H9 (cell line): ENCODE measurements around the gene HS1BP3. TPM values are rescaled to one million over a fixed set of nuclear protein-coding genes. Genes with fewer than 3 reads are reported as not detected.

Experiments used
- DNase-seq: peaks from one replicate; pipeline ENCODE4 v3.0.0-alpha.2; 2017
- H2AFZ ChIP-seq: one replicate; pipeline ENCODE4 v1.6.1; 2013; ENCODE audit warnings: mild to moderate bottlenecking, low read length, control low read depth, moderate library complexity
- H2AK5ac ChIP-seq: 2 replicates; pipeline ENCODE4 v1.6.1; 2013; ENCODE audit warnings: low read length, control low read depth, mixed read lengths; ENCODE audit not compliant: insufficient read length
- H2BK120ac ChIP-seq: one replicate; pipeline ENCODE4 v1.6.1; 2013; ENCODE audit warnings: low read depth, mild to moderate bottlenecking, low read length, control low read depth, inconsistent platforms; ENCODE audit not compliant: poor library complexity, severe bottlenecking
- H2BK12ac ChIP-seq: 2 replicates; pipeline ENCODE4 v1.6.1; 2013; ENCODE audit warnings: low read length, control low read depth, mixed read lengths, low read depth; ENCODE audit not compliant: insufficient read length
- H2BK15ac ChIP-seq: 2 replicates; pipeline ENCODE4 v1.6.1; 2013; ENCODE audit warnings: low read depth, low read length, control low read depth
- H2BK20ac ChIP-seq: one replicate; pipeline ENCODE4 v1.6.1; 2013; ENCODE audit warnings: low read depth, mild to moderate bottlenecking, low read length, control low read depth, inconsistent platforms; ENCODE audit not compliant: poor library complexity, severe bottlenecking
- H2BK5ac ChIP-seq: 2 replicates; pipeline ENCODE4 v1.6.1; 2013; ENCODE audit warnings: low read length, control low read depth, mixed read lengths; ENCODE audit not compliant: insufficient read length
- H3K14ac ChIP-seq: 2 replicates; pipeline ENCODE4 v1.6.1; 2013; ENCODE audit warnings: low read length, control low read depth; ENCODE audit not compliant: insufficient read depth
- H3K18ac ChIP-seq: 2 replicates; pipeline ENCODE4 v1.6.1; 2013; ENCODE audit warnings: low read depth, mild to moderate bottlenecking, mixed read lengths, low read length, control low read depth; ENCODE audit not compliant: insufficient read length
- H3K23ac ChIP-seq: 2 replicates; pipeline ENCODE4 v1.6.1; 2013; ENCODE audit warnings: low read length, control low read depth, mixed read lengths, low read depth; ENCODE audit not compliant: insufficient read length
- H3K23me2 ChIP-seq: 2 replicates; pipeline ENCODE4 v1.6.1; 2013; ENCODE audit warnings: low read depth, mild to moderate bottlenecking, mixed read lengths, low read length, control low read depth; ENCODE audit not compliant: insufficient read length, poor library complexity, severe bottlenecking
- H3K27ac ChIP-seq: 2 replicates; pipeline ENCODE4 v1.5.1; 2013; ENCODE audit warnings: low read length, control low read depth, mixed read lengths, low read depth; ENCODE audit not compliant: insufficient read length
- H3K27me3 ChIP-seq: 2 replicates; pipeline ENCODE4 v1.6.1; 2013; ENCODE audit warnings: low read length, control low read depth, inconsistent platforms; ENCODE audit not compliant: insufficient read depth
- H3K4ac ChIP-seq: 2 replicates; pipeline ENCODE4 v1.6.1; 2013; ENCODE audit warnings: low read depth, mild to moderate bottlenecking, control low read depth, inconsistent platforms, low read length, moderate library complexity
- H3K4me1 ChIP-seq: 2 replicates; pipeline ENCODE4 v1.6.1; 2013; ENCODE audit warnings: low read length, control low read depth, inconsistent platforms; ENCODE audit not compliant: insufficient read depth
- H3K4me2 ChIP-seq: 2 replicates; pipeline ENCODE4 v1.6.1; 2013; ENCODE audit warnings: low read length, control low read depth, mixed read lengths; ENCODE audit not compliant: insufficient read length, insufficient read depth
- H3K56ac ChIP-seq: 2 replicates; pipeline ENCODE4 v1.6.1; 2013; ENCODE audit warnings: low read depth, mild to moderate bottlenecking, mixed read lengths, low read length, control low read depth; ENCODE audit not compliant: insufficient read length
- H3K79me1 ChIP-seq: 2 replicates; pipeline ENCODE4 v1.6.1; 2013; ENCODE audit warnings: low read depth, mild to moderate bottlenecking, moderate library complexity, low read length, control low read depth, inconsistent platforms; ENCODE audit not compliant: insufficient read depth, poor library complexity, severe bottlenecking
- H3K79me2 ChIP-seq: 2 replicates; pipeline ENCODE4 v1.6.1; 2013; ENCODE audit warnings: low read length, control low read depth, inconsistent platforms; ENCODE audit not compliant: insufficient read depth
- H3K9ac ChIP-seq: 2 replicates; pipeline ENCODE4 v1.6.1; 2013; ENCODE audit warnings: low read length, control low read depth, mixed read lengths; ENCODE audit not compliant: insufficient read length; ENCODE audit errors: extremely low read depth
- H3K9me3 ChIP-seq: one replicate; pipeline ENCODE4 v1.6.1; 2013; ENCODE audit warnings: low read depth, low read length, inconsistent platforms; ENCODE audit not compliant: control insufficient read depth
- H3T11ph ChIP-seq: one replicate; pipeline ENCODE4 v1.6.1; 2013; ENCODE audit warnings: mild to moderate bottlenecking, low read length, control low read depth, inconsistent platforms
- H4K20me1 ChIP-seq: one replicate; pipeline ENCODE4 v1.6.1; 2013; ENCODE audit not compliant: control insufficient read depth, insufficient read length, insufficient read depth
- H4K5ac ChIP-seq: 2 replicates; pipeline ENCODE4 v1.6.1; 2013; ENCODE audit warnings: low read depth, mild to moderate bottlenecking, mixed read lengths, low read length, control low read depth; ENCODE audit not compliant: insufficient read length
- H4K8ac ChIP-seq: replicated peaks from 2 replicates; pipeline ENCODE4 v1.6.1; 2013; ENCODE audit warnings: low read length, control low read depth, mixed read lengths, low read depth; ENCODE audit not compliant: insufficient read length
- H4K91ac ChIP-seq: 2 replicates; pipeline ENCODE4 v1.6.1; 2013; ENCODE audit warnings: low read depth, mild to moderate bottlenecking, moderate library complexity, mixed read lengths, low read length, control low read depth; ENCODE audit not compliant: insufficient read length
- H3K27ac Mint-ChIP-seq, 3 experiments: 2 replicates in 2 of 3; 3 replicates in 1 of 3; pipeline ENCODE4 v1.8.0; 2020 to 2021; ENCODE audit warnings: mixed read lengths in 3 of 3, mild to moderate bottlenecking in 1 of 3, moderate library complexity in 1 of 3
- H3K27me3 Mint-ChIP-seq: 2 replicates; pipeline ENCODE4 v1.8.0; 2021; ENCODE audit warnings: low read depth, mild to moderate bottlenecking, moderate library complexity, mixed read lengths
- H3K36me3 Mint-ChIP-seq, 3 experiments: 2 replicates in 2 of 3; 3 replicates in 1 of 3; pipeline ENCODE4 v1.8.0; 2020 to 2021; ENCODE audit warnings: low read depth in 3 of 3, mixed read lengths in 3 of 3; ENCODE audit not compliant: insufficient read depth in 1 of 3
- H3K4me1 Mint-ChIP-seq, 2 experiments: 2 replicates each; pipeline ENCODE4 v1.8.0; 2020; ENCODE audit warnings: mixed read lengths in 2 of 2
- H3K4me3 Mint-ChIP-seq, 2 experiments: 2 replicates in 1 of 2; 3 replicates in 1 of 2; pipeline ENCODE4 v1.8.0; 2020 to 2021; ENCODE audit warnings: mild to moderate bottlenecking in 2 of 2, mixed read lengths in 2 of 2, moderate library complexity in 1 of 2
- H3K9me3 Mint-ChIP-seq, 2 experiments: 2 replicates in 1 of 2; 3 replicates in 1 of 2; pipeline ENCODE4 v1.8.0; 2020; ENCODE audit warnings: mild to moderate bottlenecking in 2 of 2, mixed read lengths in 2 of 2, moderate library complexity in 1 of 2
- CTCF ChIP-seq: fragments of 200-600 bp; sonication (generic); conservative IDR thresholded peaks from 3 replicates; pipeline ENCODE4 v1.8.0; 2021; ENCODE audit warnings: antibody characterized with exemption, mild to moderate bottlenecking
- WGBS: extraction: QIAGEN DNeasy Blood & Tissue Kit; methylation state at CpG from one replicate; pipeline ENCODE4 v1.1.7; 2013; ENCODE audit warnings: missing lambda C conversion rate, low lambda C conversion rate, mixed read lengths; ENCODE audit not compliant: insufficient read length; ENCODE audit errors: extremely low coverage; 5-methylcytosine and 5-hydroxymethylcytosine counted together
- total RNA-seq: library from RNA; stranded (reverse); gene quantifications from 2 replicates; pipeline ENCODE4 v1.2.1, GENCODE V29; 2021

HS1BP3 gene
- total RNA-seq, 1 experiment from 2014 or later: 11.1 TPM

- no peak overlapping the region for H2AFZ ChIP-seq
- no peaks in the 10 kb centered on the region for H3K4me1 Mint-ChIP-seq
- H3K9ac ChIP-seq: no peak overlapping the region
- no peak overlapping the region for H3K23ac ChIP-seq
- no peaks in the 10 kb centered on the region for H3K9me3 ChIP-seq
- no peak overlapping the region for H3K27ac Mint-ChIP-seq
- no peak overlapping the region for H3K18ac ChIP-seq
- no peaks in the 10 kb centered on the region for H4K20me1 ChIP-seq
- H4K8ac ChIP-seq: no peak overlapping the region
- H3K14ac ChIP-seq: no peak overlapping the region
- no peak overlapping the region for H2AK5ac ChIP-seq
- no peak for DNase-seq
- H3K79me1 ChIP-seq: no peaks in the 10 kb centered on the region
- no peaks in the 10 kb centered on the region for H3K23me2 ChIP-seq
- no peak overlapping the region for H3K4me2 ChIP-seq
- no peak overlapping the region for H4K91ac ChIP-seq
- H2BK15ac ChIP-seq: no peak overlapping the region
- H3K56ac ChIP-seq: no peak overlapping the region
- H2BK12ac ChIP-seq: no peak overlapping the region
- H3K36me3 Mint-ChIP-seq: peaks cover 0 to 13% (median 3%) of the 10 kb centered on the region in 3 experiments; a peak in 3 of 7 replicates
- H3K4me1 ChIP-seq: no peaks in the 10 kb centered on the region
- no peak overlapping the region for H3T11ph ChIP-seq
- H3K4ac ChIP-seq: no peak overlapping the region
- no peak overlapping the region for H2BK5ac ChIP-seq
- H4K5ac ChIP-seq: no peak overlapping the region
- H2BK20ac ChIP-seq: no peak overlapping the region
- no peaks in the 10 kb centered on the region for H3K27me3 ChIP-seq
- no peak overlapping the region for H3K4me3 Mint-ChIP-seq
- no CpG with 5 or more reads among the region's 23 CpGs for WGBS
- H3K27ac ChIP-seq: no peak overlapping the region
- H3K9me3 Mint-ChIP-seq: no peaks in the 10 kb centered on the region; a peak in 1 of 5 replicates
- TF ChIP-seq CTCF: no peak
- no peak overlapping the region for H2BK120ac ChIP-seq
- H3K27me3 Mint-ChIP-seq: no peaks in the 10 kb centered on the region; the same call in 1 of the 2 replicates
- H3K79me2 ChIP-seq: no peaks in the 10 kb centered on the region
Measured at GRCh38 chr2:20641123-20641985, 9.5 kb downstream of the HS1BP3 start.
